ENCODE data around the gene NOL4L. TPM values are rescaled to one million over a fixed set of nuclear protein-coding genes. Genes with fewer than 3 reads are reported as not detected.
A peak's percentile ranks its signal among the peaks of the same experiment; 100 is the strongest.

Gene NOL4L
- total and polyA plus RNA-seq, 2 donors (not counting 3 experiments of a cell fraction or from before 2014, with no cell fraction given): 55.2 to 79.6 TPM

DNA sequence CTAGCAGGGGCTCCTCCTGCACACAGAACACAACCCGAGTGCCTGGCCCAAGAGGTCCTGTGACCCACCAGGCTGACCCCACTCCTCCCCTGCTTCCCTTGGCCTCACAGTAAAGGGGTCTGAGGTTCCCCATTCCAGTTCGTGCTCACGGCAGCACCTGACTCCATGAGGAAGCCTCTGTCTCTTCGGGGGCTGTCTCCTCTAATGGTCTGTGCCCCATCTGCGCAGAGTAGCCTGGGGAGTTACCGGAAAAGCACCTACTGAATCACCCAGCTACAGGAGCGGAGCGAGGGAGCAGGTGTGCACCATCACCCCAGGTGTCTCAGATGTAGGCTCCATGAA, 133.8 kb downstream of the NOL4L start:
- H3K9me3 ChIP-seq (replicated peaks; ENCODE audit: control insufficient read depth, insufficient read depth, low read length): no peaks in the 10 kb centered on the region
- H3K4me2 ChIP-seq (ENCODE audit: insufficient read depth, low read length): no peak overlapping the region
- no peaks in the 10 kb centered on the region for H3K27me3 ChIP-seq (ENCODE audit: control insufficient read depth in 2 of 2, insufficient read depth in 2 of 2, low read length in 2 of 2)
- intact Hi-C loops (cut with micrococcal nuclease): no loop called here
- no peaks in the 10 kb centered on the region for H3K9me1 ChIP-seq (replicated peaks; ENCODE audit: control insufficient read depth, extremely low read depth, insufficient read depth, low read length)
- ChIA-PET POLR2A (no interaction called here), CTCF (interaction anchor here (0.9 kb wide), 1 partner anchor 12 kb away, joined by 3 read pairs; no protein-coding TSS in a partner anchor)
- H3K79me2 ChIP-seq (ENCODE audit: control insufficient read depth, insufficient read depth, low read length): peaks cover 50% of the 10 kb centered on the region
- BruUV-seq (replicated peaks): no TSS peak
- H4K20me1 ChIP-seq (replicated peaks; ENCODE audit: control insufficient read depth, extremely low read depth, insufficient read depth, low read length): no peaks in the 10 kb centered on the region
- no peak overlapping the region for H3K27ac ChIP-seq (ENCODE audit: insufficient read depth, low read depth, low read length)
- dilution Hi-C loops (cut with MboI; ENCODE audit: extremely low pct_ligation_motif_present, low sequenced_read_pairs): no loop called here
- H3K36me3 ChIP-seq (ENCODE audit: control insufficient read depth in 2 of 2, extremely low read depth in 1 of 2, insufficient read depth in 2 of 2, low read length in 2 of 2): peaks cover 39 to 89% of the 10 kb centered on the region in 2 experiments
- no peak overlapping the region for H2AFZ ChIP-seq (ENCODE audit: low read depth, low read length)
- FAIRE-seq (no peak), DNase-seq (ENCODE audit: low read depth, low spot score) (no peak)
- no peak overlapping the region for H3K9ac ChIP-seq (replicated peaks; ENCODE audit: extremely low read depth, insufficient read depth, low read length)
- no peak for TF ChIP-seq GATA2 (IDR thresholded peaks at IDR 0.05; ENCODE audit: insufficient read depth, insufficient read length, low read depth, low read length)
- H3K4me3 ChIP-seq (replicated peaks in 1 of 3; ENCODE audit: insufficient read depth in 1 of 3, low read depth in 1 of 3, low read length in 3 of 3): no peak overlapping the region
- peaks cover 11% of the 10 kb centered on the region for H3K4me1 ChIP-seq (ENCODE audit: control insufficient read depth, extremely low read depth, insufficient read depth, low read length)

DNA sequence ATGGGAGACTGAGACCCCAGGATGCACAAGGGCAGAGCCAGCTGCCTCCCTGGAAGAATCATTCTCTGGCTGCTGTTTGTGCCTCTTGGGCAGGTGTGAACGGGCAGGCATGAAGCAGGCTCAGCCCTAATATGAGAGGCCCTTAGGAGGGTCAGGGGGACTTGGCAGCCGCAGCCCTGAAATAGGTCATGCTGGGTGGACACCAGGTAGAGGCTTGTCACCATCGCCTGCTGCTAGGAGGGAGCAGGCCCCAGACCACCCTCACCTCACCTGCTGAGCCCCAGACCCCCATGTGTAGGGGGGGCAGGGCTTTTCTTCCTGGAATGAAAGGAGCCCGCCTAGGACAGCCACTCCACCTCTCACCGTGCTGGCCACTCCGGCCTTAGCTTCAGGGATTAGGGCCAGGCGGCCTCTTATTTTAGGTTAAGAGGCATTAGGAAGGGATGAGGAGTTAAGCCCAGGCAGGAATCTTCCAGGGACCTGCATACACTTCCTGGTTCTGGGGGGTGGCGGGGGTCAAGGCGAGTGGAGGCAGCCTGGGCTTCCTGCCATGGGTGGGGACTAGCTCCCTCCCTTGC, 134.6 kb downstream of the NOL4L start:
- TF ChIP-seq, protein P1, sequence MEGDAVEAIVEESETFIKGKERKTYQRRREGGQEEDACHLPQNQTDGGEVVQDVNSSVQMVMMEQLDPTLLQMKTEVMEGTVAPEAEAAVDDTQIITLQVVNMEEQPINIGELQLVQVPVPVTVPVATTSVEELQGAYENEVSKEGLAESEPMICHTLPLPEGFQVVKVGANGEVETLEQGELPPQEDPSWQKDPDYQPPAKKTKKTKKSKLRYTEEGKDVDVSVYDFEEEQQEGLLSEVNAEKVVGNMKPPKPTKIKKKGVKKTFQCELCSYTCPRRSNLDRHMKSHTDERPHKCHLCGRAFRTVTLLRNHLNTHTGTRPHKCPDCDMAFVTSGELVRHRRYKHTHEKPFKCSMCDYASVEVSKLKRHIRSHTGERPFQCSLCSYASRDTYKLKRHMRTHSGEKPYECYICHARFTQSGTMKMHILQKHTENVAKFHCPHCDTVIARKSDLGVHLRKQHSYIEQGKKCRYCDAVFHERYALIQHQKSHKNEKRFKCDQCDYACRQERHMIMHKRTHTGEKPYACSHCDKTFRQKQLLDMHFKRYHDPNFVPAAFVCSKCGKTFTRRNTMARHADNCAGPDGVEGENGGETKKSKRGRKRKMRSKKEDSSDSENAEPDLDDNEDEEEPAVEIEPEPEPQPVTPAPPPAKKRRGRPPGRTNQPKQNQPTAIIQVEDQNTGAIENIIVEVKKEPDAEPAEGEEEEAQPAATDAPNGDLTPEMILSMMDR (IDR thresholded peaks at IDR 0.05; ENCODE audit: extremely low read depth in 1 of 2, insufficient read depth in 1 of 2, low read depth in 1 of 2, low read length in 2 of 2): no peak
- TF ChIP-seq MYC (IDR thresholded peaks at IDR 0.05; ENCODE audit: low read depth, low read length) (no peak), GATA2 (IDR thresholded peaks at IDR 0.05; ENCODE audit: insufficient read depth, insufficient read length, low read depth, low read length) (no peak)
- Histone ChIP-seq H3K79me2 (ENCODE audit: control insufficient read depth, insufficient read depth, low read length) (peaks cover 43% of the 10 kb centered on the region), H3K4me1 (ENCODE audit: control insufficient read depth, extremely low read depth, insufficient read depth, low read length) (peaks cover 11% of the 10 kb centered on the region), H4K20me1 (replicated peaks; ENCODE audit: control insufficient read depth, extremely low read depth, insufficient read depth, low read length) (no peaks in the 10 kb centered on the region), H3K4me3 (replicated peaks in 1 of 3; ENCODE audit: insufficient read depth in 1 of 3, low read depth in 1 of 3, low read length in 3 of 3) (no peak overlapping the region), H3K9me3 (replicated peaks; ENCODE audit: control insufficient read depth, insufficient read depth, low read length) (no peaks in the 10 kb centered on the region), H3K27ac (ENCODE audit: insufficient read depth, low read depth, low read length) (no peak overlapping the region), H3K9me1 (replicated peaks; ENCODE audit: control insufficient read depth, extremely low read depth, insufficient read depth, low read length) (no peaks in the 10 kb centered on the region), H3K4me2 (ENCODE audit: insufficient read depth, low read length) (no peak overlapping the region), H3K27me3 (ENCODE audit: control insufficient read depth in 2 of 2, insufficient read depth in 2 of 2, low read length in 2 of 2) (no peaks in the 10 kb centered on the region), H3K9ac (replicated peaks; ENCODE audit: extremely low read depth, insufficient read depth, low read length) (no peak overlapping the region), H2AFZ (ENCODE audit: low read depth, low read length) (no peak overlapping the region), H3K36me3 (ENCODE audit: control insufficient read depth in 2 of 2, extremely low read depth in 1 of 2, insufficient read depth in 2 of 2, low read length in 2 of 2) (peaks cover 41 to 90% of the 10 kb centered on the region in 2 experiments)
- DNase-seq (ENCODE audit: low read depth, low spot score) (no peak), FAIRE-seq (peak; percentile 12)
- ChIA-PET CTCF (no interaction called here), POLR2A (no interaction called here)
- BruUV-seq (replicated peaks): no TSS peak
- dilution Hi-C loops (cut with MboI; ENCODE audit: extremely low pct_ligation_motif_present, low sequenced_read_pairs) (no loop called here), intact Hi-C loops (cut with micrococcal nuclease) (no loop called here)

Measured in endothelial cell of umbilical vein (primary cell).